Endodermal cell (in vitro differentiated cells): ENCODE results near the gene HHATL. TPM values are rescaled to one million over a fixed set of nuclear protein-coding genes. Genes with fewer than 3 reads are reported as not detected.

Experiments used
- DNase-seq: peaks from one replicate; pipeline ENCODE4 v3.0.0-alpha.2; 2017
- H3K27ac ChIP-seq: 2 replicates; pipeline ENCODE4 v1.5.1; 2013; ENCODE audit warnings: mild to moderate bottlenecking, low read depth, low read length, moderate library complexity
- H3K27me3 ChIP-seq: 2 replicates; pipeline ENCODE4 v1.6.1; 2013; ENCODE audit warnings: mild to moderate bottlenecking, low read length, moderate library complexity; ENCODE audit not compliant: insufficient read depth, control insufficient read depth, poor library complexity, severe bottlenecking
- H3K36me3 ChIP-seq: 2 replicates; pipeline ENCODE4 v1.7.0; 2013; ENCODE audit warnings: mild to moderate bottlenecking, low read length, moderate library complexity; ENCODE audit not compliant: control insufficient read depth, insufficient read depth
- H3K4me1 ChIP-seq: one replicate; pipeline ENCODE4 v1.7.0; 2013; ENCODE audit warnings: low read length; ENCODE audit not compliant: control insufficient read depth, insufficient read depth
- H3K4me3 ChIP-seq: 2 replicates; pipeline ENCODE4 v1.5.1; 2013; ENCODE audit warnings: mild to moderate bottlenecking, low read length, moderate library complexity
- H3K9ac ChIP-seq: 2 replicates; pipeline ENCODE4 v1.6.1; 2013; ENCODE audit warnings: mild to moderate bottlenecking, low read length, moderate library complexity; ENCODE audit not compliant: poor library complexity, severe bottlenecking; ENCODE audit errors: extremely low read depth
- H3K9me3 ChIP-seq: 2 replicates; pipeline ENCODE4 v1.6.1; 2013; ENCODE audit warnings: mild to moderate bottlenecking, low read length, moderate library complexity; ENCODE audit not compliant: control insufficient read depth
- H3K27ac Mint-ChIP-seq: 2 replicates; pipeline ENCODE4 v1.8.0; 2020; ENCODE audit warnings: mixed read lengths
- H3K27me3 Mint-ChIP-seq: 2 replicates; pipeline ENCODE4 v1.8.0; 2021; ENCODE audit warnings: mild to moderate bottlenecking, mixed read lengths; ENCODE audit not compliant: insufficient read depth
- H3K36me3 Mint-ChIP-seq: 2 replicates; pipeline ENCODE4 v1.8.0; 2020; ENCODE audit warnings: low read depth, mixed read lengths
- H3K4me1 Mint-ChIP-seq: 2 replicates; pipeline ENCODE4 v1.8.0; 2020; ENCODE audit warnings: mixed read lengths
- H3K4me3 Mint-ChIP-seq: 2 replicates; pipeline ENCODE4 v1.8.0; 2020; ENCODE audit warnings: mild to moderate bottlenecking, moderate library complexity, mixed read lengths
- H3K9me3 Mint-ChIP-seq: 2 replicates; pipeline ENCODE4 v1.8.0; 2020; ENCODE audit warnings: mild to moderate bottlenecking, mixed read lengths
- CTCF ChIP-seq: fragments of 200-600 bp; sonication (generic); conservative IDR thresholded peaks from 2 replicates; pipeline ENCODE4 v1.5.0; 2021; ENCODE audit warnings: antibody characterized with exemption, mild to moderate bottlenecking
- WGBS, 2 experiments: methylation state at CpG; one replicate each; pipeline versions ENCODE4 v1.1.5 to v1.1.7; 2013; ENCODE audit warnings: missing lambda C conversion rate in 2 of 2, mixed read lengths in 1 of 2; ENCODE audit not compliant: insufficient coverage in 1 of 2, insufficient read length in 1 of 2; 5-methylcytosine and 5-hydroxymethylcytosine counted together
- total RNA-seq, 2 donors: library from RNA; stranded (reverse); fragmentation: NEBNext Ultra II Directional in 1 of 2; extraction: Animal tissue kit (Norgen Biotek cat#: 25700) in 1 of 2; gene quantifications; 2 replicates in 1 of 2; 3 replicates in 1 of 2; pipeline ENCODE4 v1.2.1, GENCODE V29; 2021

HHATL gene
- total RNA-seq, 2 donors from 2014 or later = not detected

- Mint-ChIP-seq H3K36me3 (no peaks in the 10 kb centered on the region), H3K4me3 (no peak overlapping the region), H3K9me3 (peaks cover 5% of the 10 kb centered on the region), H3K27ac (no peak overlapping the region), H3K4me1 (peaks cover 5% of the 10 kb centered on the region), H3K27me3 (no peaks in the 10 kb centered on the region)
- peaks cover 14% of the 10 kb centered on the region for H3K9me3 ChIP-seq
- 85 to 92% methylated on average over 1 of the region's 1 CpG for WGBS, 2 experiments
- H3K4me3 ChIP-seq = no peak overlapping the region
- no peak for DNase-seq
- H3K27ac ChIP-seq = no peak overlapping the region
- H3K9ac ChIP-seq = no peak overlapping the region
- H3K27me3 ChIP-seq = no peaks in the 10 kb centered on the region
- TF ChIP-seq CTCF = no peak
- H3K36me3 ChIP-seq = no peaks in the 10 kb centered on the region
- H3K4me1 ChIP-seq = no peaks in the 10 kb centered on the region
Measured at GRCh38 chr3:42721690-42722089, 19.1 kb upstream of the HHATL start.

GRCh38 chr3:42720126-42720525, 17.5 kb upstream of the HHATL start:
- H3K4me3 ChIP-seq = no peak overlapping the region
- Mint-ChIP-seq H3K27ac (no peak overlapping the region), H3K4me1 (peaks cover 5% of the 10 kb centered on the region), H3K9me3 (peaks cover 5% of the 10 kb centered on the region), H3K27me3 (no peaks in the 10 kb centered on the region), H3K36me3 (no peaks in the 10 kb centered on the region), H3K4me3 (no peak overlapping the region)
- H3K4me1 ChIP-seq = no peaks in the 10 kb centered on the region
- H3K9ac ChIP-seq = no peak overlapping the region
- no peak overlapping the region for H3K27ac ChIP-seq
- H3K36me3 ChIP-seq = no peaks in the 10 kb centered on the region
- H3K9me3 ChIP-seq = peaks cover 14% of the 10 kb centered on the region
- no peaks in the 10 kb centered on the region for H3K27me3 ChIP-seq
- TF ChIP-seq CTCF = no peak
- no peak for DNase-seq
- 94 to 97% methylated on average over 3 to 4 of the region's 4 CpGs for WGBS, 2 experiments

GRCh38 chr3:42719002-42719401, 16.4 kb upstream of the HHATL start:
- Histone ChIP-seq H3K4me3 (no peak overlapping the region), H3K36me3 (no peaks in the 10 kb centered on the region), H3K9ac (no peak overlapping the region), H3K4me1 (no peaks in the 10 kb centered on the region), H3K27ac (no peak overlapping the region), H3K9me3 (peaks cover 14% of the 10 kb centered on the region), H3K27me3 (no peaks in the 10 kb centered on the region)
- TF ChIP-seq CTCF = no peak
- peaks cover 7% of the 10 kb centered on the region for H3K4me1 Mint-ChIP-seq
- no peaks in the 10 kb centered on the region for H3K27me3 Mint-ChIP-seq
- no peak for DNase-seq
- no peak overlapping the region for H3K4me3 Mint-ChIP-seq
- H3K36me3 Mint-ChIP-seq = no peaks in the 10 kb centered on the region
- no peak overlapping the region for H3K27ac Mint-ChIP-seq
- WGBS, 2 experiments = 83 to 87% methylated on average over 6 of the region's 6 CpGs
- peaks cover 5% of the 10 kb centered on the region for H3K9me3 Mint-ChIP-seq
